ENCODE results near the gene TIE1.

The TIE1 gene

GRCh38 chr1:43274125-43274803 is 26.5 kb upstream of the TIE1 start:
- DNase-seq (ENCODE audit: low spot score), result peak; percentile 15

GRCh38 chr1:43274804-43275180 is 26.0 kb upstream of the TIE1 start:
- no peak for DNase-seq (ENCODE audit: low spot score)

GRCh38 chr1:43275826-43276620 is 24.8 kb upstream of the TIE1 start:
- no peak for DNase-seq (ENCODE audit: low spot score)

- no peak for DNase-seq (ENCODE audit: low spot score)
These were observed 24.1 kb upstream of the TIE1 start for GRCh38 chr1:43276673-43277072.

- DNase-seq (ENCODE audit: low spot score), result no peak
These were observed 23.5 kb upstream of the TIE1 start for GRCh38 chr1:43277116-43277876.

- no peak for DNase-seq (ENCODE audit: low spot score)
These were observed 21.6 kb upstream of the TIE1 start for GRCh38 chr1:43279161-43279560.

GRCh38 chr1:43279666-43280065 is 21.1 kb upstream of the TIE1 start:
- no peak for DNase-seq (ENCODE audit: low spot score)

GRCh38 chr1:43280692-43281091 is 20.1 kb upstream of the TIE1 start:
- DNase-seq (ENCODE audit: low spot score), result no peak

GRCh38 chr1:43282220-43283195 is 18.3 kb upstream of the TIE1 start:
- DNase-seq (ENCODE audit: low spot score), result no peak

GRCh38 chr1:43284065-43284464 is 16.7 kb upstream of the TIE1 start:
- no peak for DNase-seq (ENCODE audit: low spot score)

- DNase-seq (ENCODE audit: low spot score), result no peak
These were observed 16.2 kb upstream of the TIE1 start for GRCh38 chr1:43284546-43285110.

GRCh38 chr1:43285269-43285990 is 15.4 kb upstream of the TIE1 start, which contains the start of gene C1orf210:
C1orf210 (minus strand) TSS chr1:43285581; CDS start chr1:43283270, 2,311 bp downstream.
- no peak for DNase-seq (ENCODE audit: low spot score)

- no peak for DNase-seq (ENCODE audit: low spot score)
These were observed 14.7 kb upstream of the TIE1 start for GRCh38 chr1:43286115-43286514.

GRCh38 chr1:43286533-43286932 is 14.2 kb upstream of the TIE1 start:
- no peak for DNase-seq (ENCODE audit: low spot score)

- no peak for DNase-seq (ENCODE audit: low spot score)
These were observed 12.6 kb upstream of the TIE1 start for GRCh38 chr1:43288058-43288784.

- no peak for DNase-seq (ENCODE audit: low spot score)
These were observed 11.7 kb upstream of the TIE1 start for GRCh38 chr1:43288785-43289706.

GRCh38 chr1:43292216-43292615 is 8.6 kb upstream of the TIE1 start:
- DNase-seq (ENCODE audit: low spot score), result no peak

- DNase-seq (ENCODE audit: low spot score), result no peak
These were observed 8.1 kb upstream of the TIE1 start for GRCh38 chr1:43292679-43293078.

GRCh38 chr1:43293176-43293575 is 7.6 kb upstream of the TIE1 start:
- no peak for DNase-seq (ENCODE audit: low spot score)

All from CD4-positive, alpha-beta T cell treated with Interleukin-15 for 4 hours (primary cell).